Keratinocyte (primary cell): ENCODE results near the gene SPPL3.

Experiments used
- CTCF ChIP-seq, 3 experiments: IDR thresholded peaks in 1 of 3; conservative IDR thresholded peaks in 1 of 3; optimal IDR thresholded peaks in 1 of 3; 2 replicates in 2 of 3; 3 replicates in 1 of 3; pipeline versions ENCODE3 to v1.5.1; 2011; ENCODE audit warnings: low read length in 3 of 3, mild to moderate bottlenecking in 3 of 3, moderate library complexity in 2 of 3, control low read depth in 1 of 3, inconsistent platforms in 1 of 3; ENCODE audit not compliant: insufficient read depth in 2 of 3; ENCODE audit errors: extremely low read depth in 1 of 3
- EZH2 ChIP-seq: IDR thresholded peaks from one replicate; pipeline ENCODE4 v1.6.1; 2012; ENCODE audit warnings: inconsistent platforms, mild to moderate bottlenecking, low read length, moderate library complexity

GRCh38 chr12:120748242-120748641 is 155.9 kb downstream of the SPPL3 start:
- no peak for TF ChIP-seq CTCF (optimal IDR thresholded peaks at IDR 0.05 in 1 of 3, IDR thresholded peaks at IDR 0.05 in 1 of 3, conservative IDR thresholded peaks at IDR 0.05 in 1 of 3; ENCODE audit: extremely low read depth in 1 of 3, insufficient read depth in 2 of 3, low read length in 3 of 3)
- TF ChIP-seq EZH2 = no peak
